Right ventricle myocardium superior (tissue), 1 donor: Measurements from ENCODE around the gene PPM1D. TPM values are rescaled to one million over a fixed set of nuclear protein-coding genes. Genes with fewer than 3 reads are reported as not detected.

Experiments used
- ATAC-seq: fragments of 200-7000 bp; cut with Tn5 transposase; one replicate; pipeline ENCODE4 v1.9.1; 2020; ENCODE audit warnings: mild to moderate bottlenecking; ENCODE audit not compliant: poor library complexity
- DNase-seq: peaks from one replicate; pipeline ENCODE4 v3.0.0-alpha.2; 2020
- intact Hi-C: fragments of 100-400 bp; cut with DNase I; formaldehyde crosslinking; loops from one replicate; pipeline ENCODE4 v1.11.2; 2022
- total RNA-seq: library from RNA; stranded (reverse); fragmentation: NEBNext Ultra II Directional; extraction: Animal tissue kit (Norgen Biotek cat#: 25700); gene quantifications from one replicate; pipeline ENCODE4 v1.2.1, GENCODE V29; 2021
- donor health status: DM: no; HTN: yes; CAD: no; lungs with severe emphysema.

The PPM1D gene
- total RNA-seq, 1 donor from 2014 or later: 7.8 TPM

GRCh38 chr17:60685437-60685836, 85.4 kb downstream of the PPM1D start:
- DNase-seq (no peak), ATAC-seq (no peak)
- intact Hi-C loops: no loop called here

GRCh38 chr17:60695960-60696359, 96.0 kb downstream of the PPM1D start:
- intact Hi-C loops: no loop called here
- DNase-seq (no peak), ATAC-seq (no peak)

GRCh38 chr17:60699090-60699489, 99.1 kb downstream of the PPM1D start:
- intact Hi-C loops: no loop called here
- ATAC-seq (no peak), DNase-seq (no peak)

GRCh38 chr17:60704170-60704569, 104.2 kb downstream of the PPM1D start:
- intact Hi-C loops: no loop called here
- DNase-seq: no peak
- ATAC-seq: no peak

GRCh38 chr17:60712675-60713074, 112.7 kb downstream of the PPM1D start:
- ATAC-seq (no peak), DNase-seq (no peak)
- intact Hi-C loops: no loop called here

- ATAC-seq (no peak), DNase-seq (no peak)
- intact Hi-C loops: no loop called here
These were observed 113.6 kb downstream of the PPM1D start for GRCh38 chr17:60713608-60714007.

Other genes with a start within 250 kb of the PPM1D start
- gene USP32, start 208.1 kb upstream of the PPM1D start, total RNA-seq: 30.9 TPM
- gene CHCT1, start 177.7 kb upstream of the PPM1D start, total RNA-seq: not detected
- gene APPBP2, start 74.0 kb upstream of the PPM1D start, total RNA-seq: 18.3 TPM
- gene BCAS3, start 77.7 kb downstream of the PPM1D start, total RNA-seq: 15.6 TPM